22Rv1 (cell line): ENCODE results near the gene GINM1.

Experiments
- H3K27ac ChIP-seq: fragments of 450-650 bp; 2 replicates; pipeline ENCODE4 v1.5.1; 2017
- ZFX ChIP-seq: fragments of 450-650 bp; IDR thresholded peaks from 2 replicates; pipeline ENCODE4 v1.6.1; 2017; ENCODE audit warnings: antibody characterized with exemption, borderline replicate concordance
- TF ChIP-seq, protein P1 (sequence below): fragments of 450-650 bp; IDR thresholded peaks from 2 replicates; pipeline ENCODE4 v1.5.1; 2017; ENCODE audit warnings: mild to moderate bottlenecking

GINM1 gene

DNA sequence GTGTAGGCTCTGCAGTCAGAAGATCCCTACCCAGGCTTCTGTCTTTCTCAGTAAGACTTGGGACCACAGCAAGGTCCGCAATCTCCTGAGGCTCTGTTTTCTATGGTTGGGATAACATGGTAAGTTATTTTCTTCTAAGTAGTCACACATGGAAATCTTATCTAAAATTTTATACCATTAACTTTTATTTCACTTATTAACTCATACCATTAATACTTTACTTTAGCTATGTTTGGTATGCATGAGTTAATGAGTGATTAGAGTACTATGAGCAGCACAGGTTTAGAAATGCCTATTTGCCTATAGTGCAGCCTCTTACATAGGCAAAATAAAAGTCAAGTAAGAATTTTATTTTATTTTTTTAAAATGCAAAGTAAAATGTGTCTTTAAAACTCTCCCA lies 27.2 kb downstream of the GINM1 start:
- TF ChIP-seq, protein P1, sequence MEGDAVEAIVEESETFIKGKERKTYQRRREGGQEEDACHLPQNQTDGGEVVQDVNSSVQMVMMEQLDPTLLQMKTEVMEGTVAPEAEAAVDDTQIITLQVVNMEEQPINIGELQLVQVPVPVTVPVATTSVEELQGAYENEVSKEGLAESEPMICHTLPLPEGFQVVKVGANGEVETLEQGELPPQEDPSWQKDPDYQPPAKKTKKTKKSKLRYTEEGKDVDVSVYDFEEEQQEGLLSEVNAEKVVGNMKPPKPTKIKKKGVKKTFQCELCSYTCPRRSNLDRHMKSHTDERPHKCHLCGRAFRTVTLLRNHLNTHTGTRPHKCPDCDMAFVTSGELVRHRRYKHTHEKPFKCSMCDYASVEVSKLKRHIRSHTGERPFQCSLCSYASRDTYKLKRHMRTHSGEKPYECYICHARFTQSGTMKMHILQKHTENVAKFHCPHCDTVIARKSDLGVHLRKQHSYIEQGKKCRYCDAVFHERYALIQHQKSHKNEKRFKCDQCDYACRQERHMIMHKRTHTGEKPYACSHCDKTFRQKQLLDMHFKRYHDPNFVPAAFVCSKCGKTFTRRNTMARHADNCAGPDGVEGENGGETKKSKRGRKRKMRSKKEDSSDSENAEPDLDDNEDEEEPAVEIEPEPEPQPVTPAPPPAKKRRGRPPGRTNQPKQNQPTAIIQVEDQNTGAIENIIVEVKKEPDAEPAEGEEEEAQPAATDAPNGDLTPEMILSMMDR, result no peak
- no peak for TF ChIP-seq ZFX
- no peak overlapping the region for H3K27ac ChIP-seq

DNA sequence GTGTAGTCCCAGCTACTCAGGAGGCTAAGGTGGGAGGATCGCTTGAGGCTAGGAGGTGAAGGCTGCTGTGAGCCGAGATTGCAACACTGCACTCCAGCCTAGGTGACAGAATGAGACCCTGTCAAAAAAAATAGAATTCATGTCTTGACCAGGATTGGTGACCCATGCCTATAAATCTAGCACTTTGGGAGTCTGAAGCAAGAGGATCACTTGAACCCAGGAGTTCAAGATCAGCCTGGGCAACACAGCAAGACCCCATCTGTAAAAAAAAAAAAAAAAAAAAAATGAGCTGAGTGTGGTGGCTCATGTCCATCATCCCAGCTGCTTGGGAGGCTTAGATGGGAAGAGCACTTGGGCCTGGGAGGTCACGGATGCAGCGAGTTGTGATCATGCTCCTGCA lies 34.3 kb downstream of the GINM1 start:
- TF ChIP-seq, protein P1, result no peak
- TF ChIP-seq ZFX, result no peak
- H3K27ac ChIP-seq, result no peak overlapping the region

DNA sequence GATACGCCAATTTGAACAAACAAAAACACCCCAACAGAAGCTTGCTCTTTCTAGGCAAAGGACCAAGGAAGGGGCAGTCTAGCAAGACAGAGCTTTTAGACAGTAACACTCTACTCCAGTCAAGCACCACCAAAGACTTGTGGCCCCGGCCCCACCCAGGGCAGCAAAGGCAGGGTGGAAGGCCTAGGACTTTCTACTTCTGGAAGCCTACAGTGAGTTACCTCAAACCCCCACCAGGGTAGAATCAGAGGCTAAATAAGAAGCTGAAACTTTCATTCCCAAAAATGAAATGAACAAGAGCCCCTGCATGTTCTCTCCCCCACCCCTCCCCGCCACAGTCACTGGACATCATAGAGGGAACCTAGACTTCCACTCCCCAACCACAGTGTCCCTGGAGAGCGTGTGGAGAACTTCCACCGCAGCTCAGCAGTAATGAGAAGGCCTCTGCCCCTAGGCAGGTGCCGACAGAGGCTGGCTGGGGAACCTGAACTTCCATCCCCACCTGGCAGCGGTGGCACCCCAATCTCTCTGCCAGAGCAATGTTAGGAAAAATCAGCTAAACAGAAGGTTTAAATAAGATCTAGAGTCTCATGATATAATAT lies 42.3 kb downstream of the GINM1 start:
- no peak overlapping the region for H3K27ac ChIP-seq

DNA sequence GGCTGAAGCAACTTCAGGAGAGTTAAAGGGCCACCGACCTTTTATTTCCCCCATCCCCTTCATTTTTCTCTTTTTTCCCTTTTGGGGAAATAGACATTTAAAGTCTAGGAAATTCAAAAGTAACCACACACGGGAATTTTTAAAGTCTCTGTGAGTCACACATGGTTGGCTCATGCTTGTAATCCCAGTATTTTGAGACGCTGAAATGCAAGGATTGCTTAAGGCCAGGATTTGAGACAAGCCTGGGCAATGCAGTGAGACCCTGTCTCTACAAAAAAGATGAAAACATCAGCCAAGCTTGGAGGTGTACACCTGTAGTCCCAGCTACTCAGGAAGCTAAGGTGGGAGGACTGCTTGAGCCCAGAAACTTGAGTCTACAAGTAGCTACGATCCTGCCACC lies 48.2 kb downstream of the GINM1 start:
- TF ChIP-seq, protein P1, result no peak
- TF ChIP-seq ZFX, result no peak
- H3K27ac ChIP-seq, result no peak overlapping the region

More for the DNA sequence above, 42.3 kb downstream of the GINM1 start:
- TF ChIP-seq, protein P1, result no peak
- TF ChIP-seq ZFX, result no peak

DNA sequence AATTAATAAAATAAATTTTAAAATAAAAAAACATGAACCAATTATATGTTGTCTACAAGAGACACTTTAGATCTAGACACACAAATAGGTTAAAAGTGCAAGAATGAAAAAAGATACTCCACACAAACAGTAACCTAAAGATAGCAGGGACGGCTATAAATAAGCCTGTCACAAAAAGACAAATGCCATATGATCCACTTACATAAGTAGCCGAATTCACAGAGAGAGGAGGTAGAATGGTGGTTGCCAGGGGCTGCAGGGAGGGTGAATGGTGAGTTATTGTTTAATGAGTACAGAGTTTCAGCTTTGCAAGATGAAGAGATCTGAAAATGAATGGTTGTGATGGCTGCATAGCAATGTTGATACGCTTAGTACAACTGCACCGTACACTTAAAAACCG lies 49.6 kb downstream of the GINM1 start:
- no peak for TF ChIP-seq ZFX
- TF ChIP-seq, protein P1, result no peak
- H3K27ac ChIP-seq, result no peak overlapping the region

DNA sequence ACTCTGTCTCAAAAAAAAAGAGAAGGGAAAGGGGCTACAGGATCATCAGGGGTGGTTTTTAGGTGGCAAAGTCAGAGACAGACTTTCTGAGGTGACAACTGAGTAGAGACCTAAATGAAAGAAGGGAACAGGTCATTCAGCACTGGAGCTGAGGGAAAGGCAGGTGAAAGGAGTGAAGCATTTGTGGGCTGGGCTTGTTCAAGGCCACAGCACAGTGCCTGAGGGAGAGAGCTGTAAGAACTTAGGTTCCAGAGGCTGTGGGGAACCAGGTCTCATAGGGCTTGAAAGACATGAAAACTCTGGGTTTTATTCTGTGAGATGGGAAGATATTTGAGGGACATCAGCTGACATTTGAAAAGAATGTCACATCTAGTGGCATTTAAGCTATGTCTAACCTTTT lies 61.5 kb downstream of the GINM1 start:
- TF ChIP-seq, protein P1, result no peak
- no peak for TF ChIP-seq ZFX
- H3K27ac ChIP-seq, result no peak overlapping the region

DNA sequence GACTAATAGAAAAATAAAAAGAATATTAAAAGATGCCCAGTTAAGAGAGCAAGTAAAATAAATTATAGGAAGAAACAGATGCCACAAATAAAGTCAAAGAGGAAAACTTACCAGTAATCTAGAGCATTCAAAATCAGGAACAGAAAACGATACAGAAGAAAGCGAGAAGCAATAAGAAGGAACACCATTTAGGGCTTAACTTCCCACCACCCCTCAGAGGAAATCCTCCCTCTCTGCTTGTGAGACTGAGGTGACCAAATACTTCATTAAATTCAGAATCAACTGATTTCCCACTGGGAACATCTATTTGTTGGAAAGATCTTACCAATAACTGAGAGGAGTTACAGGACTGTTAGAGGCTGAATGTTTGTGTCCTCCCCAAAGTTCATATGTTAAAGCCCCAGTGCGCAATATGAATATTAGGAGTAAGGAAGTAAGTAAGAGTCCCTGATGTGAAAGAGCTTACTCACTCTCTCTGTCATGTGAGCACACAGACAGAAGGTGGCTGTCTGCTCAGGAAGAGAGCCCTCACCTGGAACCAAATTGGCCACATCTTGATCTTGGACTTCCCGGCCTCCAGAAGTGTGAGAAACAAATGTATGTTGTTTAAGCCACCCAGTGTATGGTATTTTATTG lies 62.8 kb downstream of the GINM1 start:
- no peak overlapping the region for H3K27ac ChIP-seq

More for the DNA sequence above, 62.8 kb downstream of the GINM1 start:
- TF ChIP-seq, protein P1, result no peak
- no peak for TF ChIP-seq ZFX
